Measurements from ENCODE around the gene KLHL36.
"Not testable (repeated sequence)": the region's sequence is repeated elsewhere in the genome, so short reads cannot be mapped to it uniquely, and the experiment has no call there.

The KLHL36 gene

DNA sequence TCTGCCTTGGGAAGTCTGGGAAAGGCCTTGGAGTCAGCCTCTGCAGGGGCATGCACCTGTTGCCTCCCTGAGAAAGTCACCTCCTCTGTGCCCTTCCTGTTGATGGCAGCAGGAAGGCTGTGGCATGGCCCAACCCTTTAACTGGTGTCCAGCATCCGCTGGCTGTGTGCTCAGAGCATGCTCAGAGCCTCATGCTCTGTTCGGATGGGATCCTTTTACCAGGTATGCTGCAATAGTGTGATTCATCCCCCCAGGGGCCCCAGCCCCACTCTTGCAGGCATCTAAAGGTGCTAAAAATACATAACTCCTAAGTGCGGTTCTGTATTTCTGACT lies 24.9 kb downstream of the KLHL36 start:
- DNase-seq (ENCODE audit: low spot score) = no peak

DNA sequence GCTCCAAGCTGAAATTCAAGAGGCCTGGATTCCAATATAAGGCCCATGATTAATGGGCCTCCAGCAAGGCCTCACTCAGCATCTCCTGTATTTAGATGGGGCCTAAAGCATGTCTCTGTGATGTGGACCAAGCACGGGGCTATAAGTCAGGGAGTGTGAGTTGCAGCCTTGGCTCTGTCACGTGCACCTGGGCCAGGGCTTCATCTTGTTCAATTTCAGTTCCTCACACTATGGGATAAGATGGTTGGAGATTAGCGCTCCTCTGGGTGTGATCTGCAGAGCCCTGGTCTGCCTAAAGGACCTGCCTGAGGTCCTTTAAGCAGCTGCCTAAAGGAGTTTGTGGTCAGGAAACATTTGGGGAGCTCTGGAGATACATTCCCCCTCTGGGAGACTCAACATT lies 25.2 kb downstream of the KLHL36 start:
- no peak for DNase-seq (ENCODE audit: low spot score)

DNA sequence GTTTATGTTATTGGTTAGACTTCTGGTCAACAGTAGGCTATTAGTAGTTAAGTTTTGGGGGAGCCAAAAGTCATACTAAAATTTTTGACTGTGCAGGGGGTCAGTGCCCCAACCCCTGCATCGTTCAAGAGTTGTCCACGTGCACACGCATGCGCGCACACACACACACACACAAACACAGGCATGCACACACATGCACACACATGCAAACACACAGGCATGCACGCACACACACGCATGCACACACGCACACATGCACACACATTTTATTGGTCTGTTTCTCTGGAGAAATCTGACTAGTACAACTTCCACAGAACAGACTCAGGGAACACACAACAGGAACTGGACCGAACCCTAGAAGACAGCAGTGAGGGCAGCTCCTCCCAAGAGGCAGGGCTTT lies 27.1 kb downstream of the KLHL36 start:
- no peak for DNase-seq (ENCODE audit: low spot score)

DNA sequence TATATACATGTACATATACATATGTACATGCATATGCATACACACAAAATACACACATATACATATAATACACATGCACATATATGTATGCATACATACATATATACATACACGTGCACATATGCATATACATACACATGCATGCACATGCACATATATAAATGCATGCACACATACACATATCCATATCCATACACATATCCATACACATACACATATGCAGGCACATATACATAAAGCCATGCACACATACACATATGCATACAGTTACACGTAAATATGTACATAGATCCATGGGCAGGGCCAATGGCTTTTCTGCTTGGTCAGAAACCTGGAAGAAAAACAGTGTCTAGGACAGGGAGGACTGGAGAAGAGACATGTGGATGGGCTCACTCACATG lies 27.6 kb downstream of the KLHL36 start:
- no peak for DNase-seq (ENCODE audit: low spot score)

DNA sequence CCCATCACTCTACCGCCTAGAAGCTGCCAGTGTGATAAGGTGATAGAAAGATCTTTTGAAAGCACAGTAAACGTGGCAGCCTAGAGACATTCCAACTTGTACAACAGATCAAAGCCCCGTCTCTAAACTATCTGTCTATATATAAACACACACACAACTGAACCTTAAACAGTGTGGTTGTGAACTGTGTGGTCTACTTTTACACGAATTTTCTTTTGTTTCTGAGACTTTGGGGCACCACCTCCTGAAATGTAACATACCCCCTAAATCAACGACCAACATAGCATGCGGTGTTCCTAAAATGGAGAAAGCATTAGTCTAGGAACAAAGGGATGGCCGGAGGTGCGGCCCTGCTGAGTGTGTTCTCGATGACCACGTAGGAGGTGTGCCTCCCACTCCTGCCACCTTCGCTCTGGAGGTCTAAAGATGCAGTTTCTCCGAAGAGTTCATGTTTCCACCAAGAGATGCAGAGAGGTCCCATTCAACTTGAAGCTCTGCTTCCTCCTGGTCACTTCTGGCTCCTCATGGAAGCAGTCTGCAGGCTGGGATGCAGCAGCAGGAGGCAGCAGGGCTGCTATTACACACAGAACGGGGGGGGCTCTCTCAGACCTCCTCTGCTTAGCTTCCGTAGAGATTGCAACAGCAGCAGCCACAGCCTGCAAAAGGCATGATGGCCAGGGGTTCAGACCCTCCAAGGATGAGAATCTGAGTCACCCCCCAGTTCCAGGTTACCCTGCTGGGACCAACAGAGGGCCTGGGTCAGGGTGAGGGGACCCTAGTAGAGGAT lies 28.9 kb downstream of the KLHL36 start:
- no peak for DNase-seq (ENCODE audit: low spot score)

DNA sequence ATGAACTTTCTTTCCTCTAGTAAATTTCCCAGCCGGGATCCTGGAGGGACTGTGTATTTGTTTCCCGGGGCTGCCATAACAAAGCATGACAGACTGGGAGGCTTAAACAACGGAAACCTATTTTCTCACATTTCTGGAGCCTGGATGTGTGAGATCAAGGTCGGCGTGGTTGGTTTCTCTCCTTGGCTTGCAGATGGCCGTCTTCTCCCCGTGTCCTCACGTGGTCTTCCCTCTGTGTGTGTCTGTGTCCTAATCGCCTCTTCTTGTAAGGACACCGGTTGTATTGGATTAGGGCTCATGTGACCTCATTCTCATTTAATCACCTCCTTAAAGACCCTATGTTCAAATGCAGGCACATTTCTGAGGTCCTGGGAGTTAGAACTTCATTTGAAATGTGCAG lies 29.5 kb downstream of the KLHL36 start:
- DNase-seq (ENCODE audit: low spot score) = no peak

DNA sequence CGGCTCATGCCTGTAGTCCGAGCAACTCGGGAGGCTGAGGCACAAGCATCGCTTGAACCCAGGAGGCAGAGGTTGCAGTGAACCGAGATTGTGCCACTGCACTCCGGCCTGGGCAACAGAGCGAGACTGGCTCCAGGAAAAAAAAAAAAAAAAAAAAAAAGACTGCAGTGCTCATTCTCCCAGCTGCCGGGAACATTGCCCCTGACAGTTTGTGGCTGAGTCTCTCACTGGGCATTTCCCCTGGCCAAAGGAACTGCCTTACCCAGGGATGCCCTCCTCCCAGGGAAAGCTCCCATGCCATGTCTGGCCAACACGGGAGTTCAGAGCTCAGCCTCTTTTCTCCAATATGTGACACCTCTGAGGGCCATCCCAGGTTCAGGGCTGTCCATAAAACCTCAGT lies 30.2 kb downstream of the KLHL36 start:
- no peak for DNase-seq (ENCODE audit: low spot score)

DNA sequence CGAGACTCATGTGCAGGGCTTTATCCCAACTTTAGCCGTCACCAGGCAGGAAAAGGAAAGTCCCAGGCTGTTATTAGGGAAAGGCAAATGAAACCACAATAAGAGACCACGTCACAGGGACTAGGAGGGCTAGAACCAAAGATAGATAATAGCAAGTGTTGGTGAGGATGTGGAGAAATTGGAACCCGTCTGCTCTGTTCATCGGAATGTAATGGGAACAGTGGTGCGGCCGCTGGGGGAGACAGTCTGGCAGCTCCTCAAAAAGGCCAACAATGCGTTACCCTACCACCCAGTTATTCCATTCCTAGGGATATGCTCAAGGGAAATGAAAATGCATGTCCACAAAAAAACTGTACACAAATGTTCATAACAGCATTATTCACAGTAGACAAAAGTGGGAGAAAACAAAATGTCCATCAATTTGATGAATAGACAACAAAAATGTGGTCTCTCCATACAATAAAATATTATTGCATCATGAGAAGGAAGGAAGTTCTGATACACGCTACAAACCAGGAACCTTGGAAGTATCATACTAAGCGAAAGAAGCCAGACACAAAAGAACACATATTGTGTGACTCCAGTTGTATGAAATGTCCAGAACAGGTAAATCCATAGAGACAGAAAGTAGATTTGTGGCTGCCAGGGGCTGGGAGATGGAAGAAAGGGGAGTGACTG lies 32.0 kb downstream of the KLHL36 start:
- DNase-seq (ENCODE audit: low spot score) = no peak

DNA sequence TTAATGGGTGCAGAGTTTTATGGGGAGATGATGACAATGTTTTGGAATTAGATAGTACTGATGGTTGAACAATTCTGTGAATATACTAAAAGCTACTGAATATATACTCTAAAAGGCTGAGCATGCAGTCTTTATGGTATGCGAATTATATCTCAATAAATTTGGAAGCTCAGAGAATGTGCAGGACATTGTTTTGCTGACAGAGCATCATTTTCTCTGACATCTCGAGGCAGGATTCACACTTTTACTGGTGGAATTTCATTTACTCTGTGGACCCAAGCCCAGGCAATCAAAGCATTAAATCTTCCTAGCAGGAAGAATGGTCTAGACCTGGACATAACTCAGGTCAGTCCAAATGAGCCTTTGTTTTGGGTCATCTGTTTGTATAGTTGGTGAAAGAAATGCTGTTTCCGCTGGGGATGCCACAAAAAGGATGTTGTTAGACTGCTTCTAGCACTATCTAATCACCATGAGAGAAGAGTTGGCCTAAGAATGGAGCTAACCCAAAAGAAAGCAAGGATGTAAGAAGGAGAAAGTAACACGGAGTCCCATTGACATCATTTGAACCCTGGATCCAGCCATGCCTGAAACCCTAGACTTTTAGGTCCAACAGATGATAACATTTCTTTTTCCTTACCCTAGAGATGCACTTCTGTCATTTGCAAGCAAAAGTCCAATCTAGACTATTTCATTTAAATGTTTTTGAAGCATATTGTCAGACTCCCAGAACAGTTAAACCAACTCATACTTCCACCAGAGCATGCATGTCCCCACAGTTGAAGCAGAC lies 32.7 kb downstream of the KLHL36 start:
- no peak for DNase-seq (ENCODE audit: low spot score)

DNA sequence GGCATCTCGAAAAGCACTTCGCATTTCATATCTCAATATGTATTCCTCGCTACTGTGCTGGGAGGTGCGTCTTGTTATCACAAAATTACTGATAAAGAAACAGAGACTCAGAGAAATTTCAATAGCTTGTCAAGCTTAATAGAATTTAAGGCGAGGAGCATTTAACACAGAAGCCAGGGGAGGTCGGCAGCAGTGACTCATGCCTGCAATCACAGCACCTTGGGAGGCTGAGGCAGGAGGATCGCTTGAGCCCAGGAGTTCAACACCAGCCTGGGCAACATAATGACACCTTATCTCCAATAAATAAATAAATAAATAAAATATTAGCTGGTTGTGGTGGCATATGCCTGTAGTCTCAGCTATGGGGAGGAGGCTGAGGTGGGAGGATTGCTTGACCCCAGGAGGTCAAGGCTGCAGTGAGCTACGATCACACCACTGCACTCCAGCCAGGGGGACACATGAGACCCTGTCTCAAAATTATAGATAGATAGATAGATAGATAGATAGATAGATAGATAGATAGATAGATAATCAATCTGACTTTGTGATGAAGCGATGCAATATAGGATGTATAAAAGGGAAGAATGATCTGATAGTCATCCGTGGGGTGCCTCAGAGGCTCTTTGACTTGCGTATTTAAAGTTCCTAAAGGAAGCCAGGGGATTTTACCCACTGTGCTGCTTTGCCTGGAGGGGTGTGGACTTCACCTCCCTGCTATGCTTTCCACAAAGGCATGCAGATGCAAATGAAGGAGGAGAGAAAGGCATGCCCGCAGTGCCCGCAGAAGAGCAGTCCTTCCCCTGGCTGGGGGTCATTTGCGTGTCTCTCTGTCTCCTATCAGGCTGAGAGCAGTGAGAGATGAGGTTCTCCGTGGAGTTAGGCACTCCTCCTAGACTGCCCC lies 35.6 kb downstream of the KLHL36 start:
- no peak for DNase-seq (ENCODE audit: low spot score)

DNA sequence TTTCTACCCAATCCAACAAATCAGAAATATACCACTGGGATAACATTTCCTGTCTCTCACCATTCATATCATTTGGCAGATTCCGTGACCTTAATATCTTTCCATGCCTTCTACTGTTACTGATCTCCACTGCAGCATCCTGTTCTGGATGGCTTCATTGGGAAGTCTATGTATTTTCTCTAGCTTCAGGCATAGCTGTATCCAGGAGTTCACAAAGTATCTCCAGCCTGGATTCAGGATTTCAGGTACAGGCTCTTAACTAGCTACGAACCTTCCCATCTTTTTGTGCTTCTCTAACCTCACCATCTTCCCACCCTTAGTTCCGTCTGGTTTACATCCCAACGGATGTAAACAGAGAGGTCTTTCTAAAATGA lies 36.3 kb downstream of the KLHL36 start:
- DNase-seq (ENCODE audit: low spot score) = no peak

DNA sequence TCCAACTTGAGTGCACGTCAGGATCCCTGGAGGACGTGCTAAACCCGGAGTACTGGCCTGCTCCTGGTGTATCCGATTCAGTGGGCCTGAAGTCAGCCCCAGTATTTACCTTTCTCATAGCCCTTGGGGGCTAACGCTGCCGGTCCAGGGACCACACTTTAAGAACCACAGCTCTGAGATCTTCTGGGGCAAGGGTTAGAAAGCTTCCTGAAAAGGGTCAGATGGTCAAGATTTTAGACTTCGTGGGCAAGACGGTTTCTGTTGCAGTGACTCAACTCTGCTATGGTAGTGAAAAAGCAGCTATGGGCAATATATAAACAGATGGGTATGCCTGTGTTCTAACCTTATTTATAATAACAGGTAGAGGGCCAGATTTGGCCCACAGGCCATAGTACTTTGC lies 36.9 kb downstream of the KLHL36 start:
- no peak for DNase-seq (ENCODE audit: low spot score)

DNA sequence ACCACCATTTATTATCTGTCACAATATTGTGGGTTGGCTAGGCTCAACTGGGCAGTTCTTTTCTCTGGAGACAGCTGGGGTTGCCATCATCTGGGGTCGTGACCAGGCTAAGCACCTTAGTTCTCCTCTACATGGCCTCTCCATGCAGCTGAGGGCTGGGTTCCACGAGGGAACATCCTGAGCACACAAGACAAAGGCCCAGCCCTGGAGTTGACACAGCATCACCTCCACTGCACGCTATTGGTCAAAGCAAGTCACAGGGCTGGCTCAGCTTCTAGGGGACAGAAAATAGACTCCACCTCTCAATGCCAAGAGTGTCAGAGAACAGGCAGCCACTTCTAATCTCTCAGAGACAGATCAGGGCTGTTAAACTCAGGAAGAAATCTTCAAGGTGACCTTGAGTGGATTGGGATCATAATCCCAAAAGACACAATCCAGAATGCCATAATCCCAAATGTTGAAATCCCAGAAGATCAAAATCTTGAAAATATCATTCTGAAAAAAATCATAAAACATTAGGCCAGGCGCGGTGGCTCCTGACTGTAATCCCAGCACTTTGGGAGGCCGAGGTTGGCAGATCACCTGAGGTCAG lies 38.5 kb downstream of the KLHL36 start:
- no peak for DNase-seq (ENCODE audit: low spot score)

DNA sequence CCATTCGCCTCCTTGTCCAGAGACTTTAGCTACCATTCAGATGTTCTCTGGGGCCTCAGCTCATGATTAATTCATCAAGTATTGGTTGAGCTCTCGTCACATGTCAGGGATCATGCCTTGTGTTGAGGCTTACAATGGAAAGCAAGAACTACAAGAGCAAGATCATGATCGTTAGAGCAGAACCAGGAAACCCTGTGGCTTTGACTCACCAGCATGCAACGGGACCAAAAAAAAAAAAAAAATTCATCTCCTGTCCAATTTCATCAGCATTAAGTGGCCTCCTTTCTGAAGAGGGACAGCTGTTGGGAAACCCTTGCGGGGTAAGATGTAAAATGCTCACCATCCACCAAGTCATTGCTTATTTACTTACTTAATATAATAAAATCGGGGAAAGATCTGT lies 39.4 kb downstream of the KLHL36 start:
- no peak for DNase-seq (ENCODE audit: low spot score)

DNA sequence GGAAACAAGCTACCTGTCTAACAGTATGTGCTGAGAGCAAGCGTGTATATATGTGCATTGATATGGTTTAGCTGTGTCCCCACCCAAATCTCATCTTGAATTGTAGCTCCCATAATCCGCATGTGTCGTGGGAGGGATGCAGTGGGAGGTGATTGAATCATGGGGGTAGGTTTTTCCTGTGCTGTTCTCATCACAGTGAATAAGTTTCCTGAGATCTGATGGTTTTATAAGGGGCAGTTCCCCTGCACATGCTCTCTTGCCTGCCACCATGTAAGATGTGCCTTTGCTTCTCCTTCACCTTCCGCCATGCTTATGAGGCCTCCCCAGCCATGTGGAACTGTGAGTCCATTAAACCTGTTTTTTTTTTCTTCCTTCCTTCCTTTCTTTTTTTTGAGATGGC lies 39.9 kb downstream of the KLHL36 start:
- DNase-seq (ENCODE audit: low spot score) = not testable (repeated sequence)

DNA sequence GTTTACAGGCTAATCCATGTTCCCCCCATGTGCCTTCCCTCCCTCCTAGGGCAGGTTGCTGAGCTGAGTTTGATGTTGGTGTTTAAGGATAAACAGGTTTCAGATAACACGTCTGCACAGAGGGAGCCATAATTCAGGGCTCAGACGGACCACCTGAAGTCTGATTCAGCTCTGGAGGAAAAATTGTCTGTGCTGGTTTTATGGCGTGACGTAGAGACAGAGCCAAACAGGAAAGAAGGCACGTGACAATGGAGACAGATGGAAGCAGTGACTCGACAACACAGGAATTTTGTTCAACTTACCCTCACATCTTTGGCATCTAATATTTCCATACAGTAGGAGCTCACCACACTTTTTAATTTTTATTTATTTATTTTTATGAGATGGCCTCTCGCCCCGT lies 40.8 kb downstream of the KLHL36 start:
- DNase-seq (ENCODE audit: low spot score) = no peak

DNA sequence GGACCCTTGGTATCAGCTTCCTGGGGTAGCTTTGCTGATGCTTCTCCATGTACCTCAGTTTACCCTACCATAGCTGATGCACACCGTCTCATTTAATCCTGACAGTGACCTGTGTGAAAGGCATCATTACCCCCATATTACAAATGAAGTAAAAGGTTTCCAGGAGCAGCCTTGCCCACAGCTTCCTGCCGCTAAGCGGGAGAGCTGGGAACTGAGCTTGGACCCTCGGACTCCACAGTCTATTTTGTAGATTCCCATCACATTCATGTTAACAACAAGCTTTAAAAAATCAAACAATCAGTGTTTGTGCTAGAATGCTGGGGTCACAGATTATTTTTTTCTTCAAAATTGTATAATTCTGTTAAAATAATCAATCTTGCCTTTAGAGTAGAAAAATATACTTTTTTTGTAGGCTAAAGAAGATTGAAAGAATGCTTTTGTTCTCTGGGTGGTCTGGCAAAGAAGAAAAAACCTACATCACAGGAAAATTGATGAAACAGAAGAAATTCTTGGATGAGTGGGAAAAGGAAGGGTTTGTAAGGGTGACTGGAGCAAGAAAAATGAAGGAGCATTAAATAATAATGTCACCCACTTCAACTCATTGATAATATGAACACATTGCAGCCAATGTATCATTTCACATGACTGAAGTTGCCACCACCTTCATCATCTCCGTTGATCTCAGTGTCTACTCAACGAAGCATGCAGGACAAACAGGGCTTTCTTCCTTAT lies 41.9 kb downstream of the KLHL36 start:
- DNase-seq (ENCODE audit: low spot score) = no peak

DNA sequence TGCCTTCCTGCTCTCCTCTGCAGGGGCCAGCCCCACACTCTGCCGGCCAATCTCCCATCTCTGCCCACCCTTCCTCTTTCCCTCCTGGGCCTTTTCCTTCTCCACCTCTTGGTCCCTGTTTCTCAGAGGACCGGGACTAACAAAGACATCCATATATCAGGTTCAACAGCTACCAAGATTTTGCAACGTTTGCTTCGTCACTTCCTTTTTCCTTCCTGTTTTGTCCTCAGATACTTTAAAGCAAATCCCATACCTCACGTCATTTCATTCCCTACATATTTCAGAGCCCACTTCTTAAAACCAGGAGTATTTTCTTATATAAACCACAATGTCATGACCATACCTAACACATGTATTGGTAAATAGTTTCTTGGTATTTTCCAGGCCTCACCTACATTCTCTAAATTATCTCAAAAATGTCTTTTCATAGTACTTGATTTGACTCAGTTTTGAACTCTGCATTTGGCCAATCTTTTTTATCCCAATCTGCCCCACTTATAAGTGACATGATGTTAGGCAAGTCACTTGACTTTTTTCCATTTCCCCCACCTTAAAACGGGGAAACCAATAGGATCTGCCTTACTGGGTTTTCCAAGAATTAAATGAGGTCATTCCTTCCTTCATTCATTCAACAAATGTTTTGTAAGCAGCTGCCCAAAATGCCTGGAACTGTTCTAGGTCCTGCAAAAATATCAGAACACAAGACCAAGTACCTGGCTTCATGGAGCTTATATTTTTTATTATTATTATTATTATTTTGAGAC lies 44.3 kb downstream of the KLHL36 start:
- DNase-seq (ENCODE audit: low spot score) = no peak

DNA sequence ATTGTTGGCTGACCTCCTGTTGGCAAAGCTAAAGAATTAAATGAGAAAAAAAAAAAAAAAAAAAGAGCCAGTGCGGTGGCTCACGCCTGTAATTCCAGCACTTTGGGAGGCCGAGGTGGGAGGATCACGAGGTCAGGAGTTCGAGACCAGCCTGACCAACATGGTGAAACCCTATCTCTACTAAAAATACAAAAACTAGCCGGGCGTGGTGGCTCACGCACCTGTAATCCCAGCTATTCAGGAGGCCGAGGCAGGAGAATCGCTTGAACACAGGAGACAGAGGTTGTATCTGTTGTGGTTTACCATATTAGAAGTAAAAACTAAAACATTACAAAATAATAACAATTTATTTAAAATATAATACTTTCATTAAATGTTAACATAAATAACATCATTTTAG lies 45.6 kb downstream of the KLHL36 start:
- not testable (repeated sequence) for DNase-seq (ENCODE audit: low spot score)

DNA sequence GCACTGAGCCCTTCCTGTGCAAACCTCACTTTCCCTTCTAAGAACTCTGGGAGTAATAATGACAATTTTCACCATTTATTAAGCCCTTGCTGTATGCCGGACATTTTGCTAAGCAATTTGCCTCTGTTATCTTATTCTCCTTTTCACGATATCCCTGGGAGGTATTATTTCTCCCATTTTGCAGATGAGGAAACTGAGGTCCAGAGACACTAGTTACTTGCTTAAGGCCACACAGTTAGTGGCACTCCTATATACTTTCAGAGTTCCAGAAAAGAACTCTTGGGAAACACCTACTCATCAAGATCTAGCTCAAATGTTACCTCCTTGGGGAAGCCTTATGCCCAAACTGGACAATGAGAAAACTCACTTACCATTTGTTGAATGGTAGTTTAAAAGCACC lies 46.7 kb downstream of the KLHL36 start:
- DNase-seq (ENCODE audit: low spot score) = no peak

Data from HuH-7 (cell line).